Right renal pelvis (tissue), 4 donors: ENCODE data around the gene ATAD3A. TPM values are rescaled to one million over a fixed set of nuclear protein-coding genes. Genes with fewer than 3 reads are reported as not detected.
"Not testable (repeated sequence)": the region's sequence is repeated elsewhere in the genome, so short reads cannot be mapped to it uniquely, and the experiment has no call there.

Experiments used
- DNase-seq, 4 donors: peaks; one replicate each; pipeline ENCODE4 v3.0.0-alpha.2; 2013; ENCODE audit warnings: low read depth in 4 of 4, low spot score in 3 of 4, missing footprints in 1 of 4
- polyA plus RNA-seq, 4 donors: library from polyadenylated mRNA; unstranded; fragments of 120-200 nt; gene quantifications; one replicate each; pipeline ENCODE4 v1.2.1, GENCODE V29; 2013; ENCODE audit not compliant: insufficient read length in 4 of 4

ATAD3A gene
- 10 to 100 TPM; 20.2 to 25.6 (median 21.4) TPM for polyA plus RNA-seq

DNA sequence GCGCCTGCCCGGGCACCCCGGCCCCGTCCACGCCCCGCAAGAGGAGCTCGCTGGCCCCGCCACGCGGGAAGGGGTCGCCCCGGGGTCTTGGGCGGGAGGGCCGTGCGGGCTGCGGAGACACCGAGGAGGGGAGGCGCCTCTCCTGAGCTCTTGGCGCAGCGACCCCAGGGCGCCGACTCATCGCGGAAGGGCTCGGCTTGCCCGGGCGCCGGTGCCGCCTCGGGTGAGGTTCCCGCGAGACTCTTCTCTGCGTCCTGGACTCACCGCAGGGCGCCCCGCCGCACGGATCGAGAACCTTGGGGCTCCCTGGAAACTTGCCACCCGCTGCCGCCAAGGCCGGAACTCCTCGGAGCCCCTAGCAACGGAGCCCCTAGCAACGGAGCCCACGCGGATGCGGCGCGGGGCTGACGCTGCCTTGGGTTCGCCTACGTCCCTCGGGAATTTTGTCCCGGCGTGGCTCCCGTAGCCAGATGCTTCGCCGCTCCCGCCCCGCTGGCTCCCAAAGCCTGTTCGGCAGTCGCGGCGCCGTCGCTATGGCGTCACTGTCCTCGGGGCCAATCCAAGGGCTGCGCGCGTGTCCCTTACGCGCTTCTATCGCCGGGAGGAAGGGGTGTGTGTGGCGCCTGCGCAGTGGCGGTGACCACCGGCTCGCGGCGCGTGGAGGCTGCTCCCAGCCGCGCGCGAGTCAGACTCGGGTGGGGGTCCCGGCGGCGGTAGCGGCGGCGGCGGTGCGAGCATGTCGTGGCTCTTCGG is at the start of gene ATAD3A:
Gene ATAD3A, plus strand, starts transcription at position 630 of the 753 bp plus-strand sequence. Its CDS starts 107 bp downstream, at position 737.
- peak; percentile 96 to 98 (median 96) for DNase-seq

DNA sequence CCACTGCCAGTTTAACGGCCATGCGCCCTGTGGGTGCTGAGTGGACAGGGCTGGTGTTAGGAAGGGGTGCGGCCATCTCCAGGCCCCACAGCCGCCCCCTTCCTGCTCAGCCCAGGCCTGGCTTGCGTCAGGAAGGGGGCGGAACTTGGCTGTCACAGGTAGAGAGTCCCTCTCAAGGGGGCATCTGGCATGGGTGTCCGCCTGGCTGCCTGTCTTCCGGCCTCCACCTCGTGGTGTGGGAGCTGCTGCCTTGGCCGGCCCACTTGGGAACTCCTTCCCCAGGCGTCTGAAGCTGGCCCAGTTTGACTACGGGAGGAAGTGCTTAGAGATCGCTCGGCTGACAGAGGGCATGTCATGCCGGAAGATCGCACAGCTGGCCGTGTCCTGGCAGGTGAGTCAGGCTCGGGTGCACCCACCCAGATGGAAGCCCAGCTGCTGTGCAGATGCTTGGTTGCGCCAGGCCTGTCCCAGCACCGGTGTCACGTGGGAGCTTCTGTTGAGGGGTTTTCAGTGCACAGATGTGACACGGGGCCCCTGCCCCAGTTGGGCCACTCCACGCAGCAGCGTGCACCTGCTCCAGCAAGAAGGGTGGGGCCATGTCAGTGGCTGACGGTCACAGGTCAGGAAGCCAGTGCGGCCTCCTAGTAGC is 49.5 kb upstream of the ATAD3A start:
- DNase-seq = no peak

DNA sequence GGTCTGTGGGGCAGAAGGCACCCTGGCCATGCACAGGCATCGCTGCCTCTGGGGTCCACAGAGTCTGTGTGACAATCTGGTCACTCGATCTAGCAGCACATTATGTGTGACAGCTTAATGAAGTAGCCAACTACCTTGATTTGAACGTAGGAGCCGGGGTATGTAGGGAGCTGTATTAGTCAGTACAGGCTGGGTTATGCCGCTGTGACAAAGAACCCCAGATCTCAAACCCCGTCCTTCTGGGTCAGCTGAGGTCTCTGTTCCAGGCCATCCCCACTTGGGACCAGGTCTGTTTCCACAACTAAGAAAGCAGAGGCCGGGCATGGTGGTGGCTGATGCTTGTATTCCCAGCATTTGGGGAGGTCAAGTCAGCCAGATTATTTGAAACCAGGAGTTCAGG is 48.6 kb upstream of the ATAD3A start:
- DNase-seq = no peak

DNA sequence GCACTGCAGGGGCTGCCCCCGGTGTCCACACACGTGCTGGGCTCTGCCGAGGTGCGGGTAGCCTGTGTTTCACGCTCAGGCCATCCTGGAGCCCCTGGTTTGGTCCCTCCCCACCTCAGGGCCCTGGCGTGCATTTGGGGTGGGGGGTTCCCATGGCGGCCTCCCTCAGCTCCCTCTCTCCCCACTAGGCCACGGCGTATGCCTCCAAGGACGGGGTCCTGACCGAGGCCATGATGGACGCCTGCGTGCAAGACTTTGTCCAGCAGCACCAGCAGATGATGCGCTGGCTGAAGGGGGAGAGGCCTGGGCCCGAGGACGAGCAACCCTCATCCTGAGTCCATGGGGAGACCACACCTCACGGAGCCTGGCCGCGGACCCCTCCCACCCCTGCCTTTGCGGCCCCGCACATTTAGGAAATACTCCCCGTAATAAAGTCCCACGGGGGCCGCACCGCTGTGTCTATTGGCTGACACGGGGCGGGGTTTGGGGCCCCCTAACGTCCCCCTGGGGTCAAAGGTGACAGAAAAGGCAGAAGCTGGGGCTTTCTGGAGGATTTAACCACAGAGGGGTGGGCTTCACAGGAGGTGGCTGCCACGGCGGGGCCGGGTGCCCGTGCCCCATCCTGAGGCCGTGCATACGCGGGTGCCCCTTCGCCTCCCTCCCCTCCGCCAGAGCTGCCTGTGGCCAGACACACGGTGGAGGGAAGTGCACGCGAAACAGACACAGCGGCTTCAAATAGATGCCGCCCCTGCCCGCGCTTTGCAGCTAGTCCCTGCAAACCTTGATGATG is 43.6 kb upstream of the ATAD3A start:
- DNase-seq = not testable (repeated sequence)

DNA sequence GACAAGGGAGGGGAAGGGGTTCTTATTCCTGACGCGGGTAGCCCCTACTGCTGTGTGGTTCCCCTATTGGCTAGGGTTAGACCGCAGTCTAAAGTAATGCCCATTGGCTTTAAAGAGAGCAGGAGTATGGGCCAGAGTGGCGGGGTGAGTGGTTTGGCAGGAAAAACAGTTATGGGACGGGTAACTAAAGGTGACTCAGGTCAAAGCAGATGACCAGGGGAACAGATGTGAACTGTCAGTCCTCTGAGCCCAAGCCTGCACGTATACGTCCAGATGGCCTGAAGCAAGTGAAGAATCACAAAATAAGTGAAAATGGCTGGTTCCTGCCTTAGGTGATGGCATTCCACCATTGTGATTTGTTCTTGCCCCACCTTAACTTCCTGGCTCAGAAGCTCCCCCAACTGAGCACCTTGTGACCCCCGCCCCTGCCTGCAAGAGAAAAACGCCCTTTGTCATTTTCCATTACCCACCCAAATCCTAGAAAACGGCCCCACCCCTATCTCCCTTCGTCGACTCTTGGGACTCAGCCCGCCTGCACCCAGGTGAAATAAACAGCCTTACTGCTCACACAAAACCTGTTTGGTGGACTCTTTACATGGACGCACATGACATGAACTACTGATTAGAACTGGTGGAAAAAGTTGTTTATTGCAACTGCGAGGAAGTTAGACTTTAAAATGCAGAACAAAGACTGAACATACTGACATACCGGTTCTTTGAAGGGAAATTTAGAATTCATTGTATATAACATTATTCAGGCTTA is 41.2 kb upstream of the ATAD3A start:
- peak in 1 of 4 donors; percentile 7 for DNase-seq

DNA sequence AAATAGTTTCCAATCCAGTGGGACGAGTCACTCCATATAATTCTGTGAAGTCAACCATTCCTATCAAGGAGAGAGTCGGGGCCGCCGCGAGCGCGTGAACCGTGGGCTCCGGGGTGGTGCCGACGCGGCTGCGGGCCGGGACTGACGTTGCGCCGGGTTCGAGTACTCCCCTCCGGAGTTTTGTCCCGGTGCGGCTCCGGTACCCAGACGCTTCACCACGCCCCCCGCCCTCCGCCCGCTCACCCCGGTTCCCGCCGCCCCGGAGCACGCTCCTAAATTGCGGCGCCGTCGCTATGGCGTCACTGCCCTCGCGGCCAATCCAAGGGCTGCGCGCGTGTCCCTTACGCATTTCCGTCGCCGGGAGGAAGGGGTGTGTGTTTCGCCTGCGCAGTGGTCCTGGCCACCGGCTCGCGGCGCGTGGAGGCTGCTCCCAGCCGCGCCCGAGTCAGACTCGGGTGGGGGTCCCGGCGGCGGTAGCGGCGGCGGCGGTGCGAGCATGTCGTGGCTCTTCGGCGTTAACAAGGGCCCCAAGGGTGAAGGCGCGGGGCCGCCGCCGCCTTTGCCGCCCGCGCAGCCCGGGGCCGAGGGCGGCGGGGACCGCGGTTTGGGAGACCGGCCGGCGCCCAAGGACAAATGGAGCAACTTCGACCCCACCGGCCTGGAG is 40.4 kb upstream of the ATAD3A start, which contains the start of gene ATAD3B:
Gene ATAD3B, plus strand, starts transcription at position 377 of the 664 bp plus-strand sequence. Its CDS starts 120 bp downstream, at position 497.
- DNase-seq = peak; percentile 82 to 88 (median 86)

DNA sequence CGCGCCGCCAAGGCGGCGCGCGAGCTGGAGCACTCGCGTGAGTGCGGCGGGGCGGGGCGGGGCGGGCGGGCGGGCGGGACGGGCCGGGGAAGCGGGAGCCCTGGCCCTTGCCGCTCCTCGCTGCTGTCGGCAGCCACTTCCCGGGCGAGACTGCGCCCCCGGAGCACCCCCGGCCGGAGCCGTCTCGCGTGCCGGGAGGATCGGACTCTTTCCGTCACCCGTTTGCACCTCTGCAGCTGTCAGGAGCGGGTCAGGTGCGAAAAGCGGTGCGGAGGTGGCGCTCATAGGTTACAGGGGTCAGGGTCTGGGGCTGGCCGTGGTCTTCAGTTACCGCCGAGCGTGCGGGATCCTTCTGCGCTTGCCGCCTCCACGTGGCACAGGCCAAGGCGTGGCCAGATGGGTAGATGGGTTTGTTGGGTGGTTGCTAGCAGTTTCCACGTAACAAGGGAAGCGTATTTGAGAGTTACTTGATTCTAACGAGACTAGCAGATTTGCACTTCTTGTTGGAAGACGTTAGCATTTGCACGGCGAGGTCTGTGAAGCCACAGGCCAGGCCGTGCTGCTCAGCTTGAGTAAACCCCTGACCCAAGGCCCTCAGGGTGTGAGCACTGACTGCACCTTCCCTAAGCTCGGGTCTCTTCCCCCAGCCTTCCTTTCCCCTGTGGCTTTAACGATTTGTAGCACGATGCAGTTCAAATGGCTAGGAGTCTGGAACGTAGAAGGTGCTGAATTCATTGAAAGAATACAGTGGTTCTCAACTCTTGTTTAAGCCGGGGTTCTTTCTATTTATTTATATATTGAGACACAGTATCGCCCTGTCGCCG is 39.7 kb upstream of the ATAD3A start:
- not testable (repeated sequence) for DNase-seq

DNA sequence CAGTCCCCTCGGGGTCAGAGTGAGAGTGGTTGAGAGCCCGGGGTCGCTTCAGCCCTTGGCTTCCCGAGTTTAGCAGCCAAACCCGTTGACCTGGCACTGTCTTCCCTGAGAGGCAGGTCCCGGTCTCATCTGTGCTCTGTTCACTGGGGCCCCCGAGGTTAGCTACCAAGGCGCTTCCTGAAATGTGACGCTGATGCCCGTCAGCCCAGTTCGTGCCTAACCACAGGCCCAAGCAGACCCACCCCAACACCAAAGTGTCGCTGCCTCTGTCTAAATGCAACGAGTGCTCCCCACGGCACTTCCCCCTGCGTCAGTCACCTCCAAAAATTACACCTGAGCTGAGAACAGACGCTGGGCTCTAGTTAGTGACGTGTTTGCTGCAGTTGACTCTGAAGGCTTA is 36.0 kb upstream of the ATAD3A start:
- DNase-seq = not testable (repeated sequence)

DNA sequence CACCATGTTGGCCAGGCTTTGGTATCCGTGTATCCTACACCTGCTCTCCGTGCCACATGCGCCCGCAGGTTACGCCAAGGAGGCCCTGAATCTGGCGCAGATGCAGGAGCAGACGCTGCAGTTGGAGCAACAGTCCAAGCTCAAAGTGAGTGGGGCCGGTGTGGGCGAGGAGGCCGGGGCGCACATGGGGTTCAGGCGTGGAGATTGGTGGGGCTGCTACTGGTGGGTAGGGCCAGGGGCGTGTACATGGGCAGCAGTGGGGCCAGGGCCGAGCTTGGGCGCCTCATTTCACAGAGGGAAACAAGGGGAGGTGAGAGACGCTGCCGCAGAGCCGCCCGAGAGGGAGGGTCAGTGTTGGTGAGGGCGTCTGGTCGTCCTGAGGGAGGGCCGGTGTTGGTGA is 34.8 kb upstream of the ATAD3A start:
- no peak for DNase-seq

DNA sequence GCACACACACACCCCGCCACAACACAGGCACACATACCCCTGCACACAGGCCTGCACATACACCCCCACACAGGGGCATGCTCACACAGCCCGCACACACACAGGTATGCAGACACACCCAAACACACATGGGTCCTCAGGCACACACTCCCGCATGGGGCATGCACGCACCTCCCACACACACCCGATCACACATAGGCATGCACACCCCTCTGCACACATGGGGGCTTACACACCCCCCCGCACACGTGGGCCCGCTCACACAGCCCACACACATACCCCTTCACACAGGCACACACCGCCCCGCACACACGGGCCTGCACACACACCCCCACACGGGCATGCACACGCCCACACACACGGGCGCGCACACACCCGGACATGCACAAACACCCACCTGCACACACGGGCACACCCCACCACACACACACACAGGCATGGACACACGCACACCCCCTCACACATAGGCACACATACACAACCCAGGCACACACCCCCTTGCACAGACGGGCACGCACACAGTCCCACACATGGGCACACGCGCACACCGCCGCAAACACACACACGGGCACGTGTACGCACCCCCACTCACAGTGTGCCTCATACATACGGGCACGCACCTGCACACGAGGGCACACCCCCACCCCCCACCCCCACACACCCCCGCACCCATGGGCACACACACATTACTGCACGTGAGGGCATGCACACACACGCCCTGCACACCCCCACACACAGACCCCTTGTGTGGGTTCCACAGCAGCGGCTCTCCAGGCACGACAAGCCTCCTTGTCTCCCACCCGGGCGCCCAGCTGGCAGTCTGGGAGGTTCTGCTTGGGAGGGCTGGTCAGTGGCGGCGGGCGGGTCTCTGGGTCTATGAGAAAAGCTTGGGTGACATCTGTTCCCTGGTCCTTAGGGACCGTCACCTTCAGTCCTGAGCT is 32.1 kb upstream of the ATAD3A start:
- DNase-seq = no peak

DNA sequence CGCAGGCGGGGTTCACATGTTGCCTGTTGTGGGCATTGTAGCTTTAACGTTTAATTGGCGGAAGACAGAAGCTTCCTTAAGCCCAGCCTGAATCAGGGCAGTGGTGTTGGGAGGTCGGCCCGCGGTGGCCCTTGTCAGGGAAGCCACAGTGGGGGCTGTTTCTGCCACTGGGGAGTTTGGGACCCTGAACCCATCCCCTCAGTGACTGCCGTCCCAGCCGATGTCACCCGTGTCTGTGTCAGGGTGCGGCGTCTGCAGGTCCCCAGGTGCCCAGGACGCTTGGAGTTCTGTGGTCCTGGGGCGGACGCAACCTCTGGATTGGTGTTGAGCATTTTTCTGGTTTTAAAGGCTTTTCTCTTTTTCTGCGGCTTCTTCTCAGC is 31.5 kb upstream of the ATAD3A start:
- not testable (repeated sequence) for DNase-seq

DNA sequence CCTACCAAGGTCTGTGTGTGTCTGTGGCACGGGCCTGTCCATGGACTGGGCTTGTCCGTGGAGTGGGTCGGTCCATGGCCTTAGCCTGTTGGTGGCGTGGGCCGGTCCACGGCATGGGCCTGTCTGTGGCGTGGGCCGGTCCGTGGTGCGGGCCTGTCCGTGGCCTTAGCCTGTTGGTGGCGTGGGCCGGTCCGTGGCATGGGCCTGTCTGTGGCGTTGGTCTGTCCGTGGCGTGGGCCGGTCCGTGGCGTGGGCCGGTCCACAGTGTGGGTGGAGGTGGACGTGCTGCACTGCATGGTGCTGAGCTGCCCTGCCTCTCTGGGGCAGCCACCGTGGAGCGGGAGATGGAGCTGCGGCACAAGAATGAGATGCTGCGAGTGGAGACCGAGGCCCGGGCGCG is 30.2 kb upstream of the ATAD3A start:
- not testable (repeated sequence) for DNase-seq

DNA sequence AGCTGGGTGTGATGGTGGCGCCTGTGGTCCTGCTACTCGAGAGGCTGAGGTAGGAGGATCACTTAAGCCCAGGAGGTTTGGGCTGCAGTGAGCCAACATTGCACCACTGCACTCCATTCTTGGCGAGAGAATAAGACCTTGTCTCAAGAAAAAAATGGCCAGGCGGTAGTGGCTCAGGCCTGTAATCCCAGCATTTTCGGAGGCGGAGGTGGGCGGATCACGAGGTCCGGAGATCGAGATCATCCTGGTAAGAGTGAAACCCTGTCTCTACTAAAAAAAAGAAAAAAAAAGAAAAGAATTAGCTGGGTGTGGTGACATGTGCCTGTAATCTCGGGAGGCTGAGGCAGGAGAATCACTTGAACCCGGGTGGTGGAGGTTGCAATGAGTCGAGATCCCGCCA is 29.1 kb upstream of the ATAD3A start:
- DNase-seq = no peak

DNA sequence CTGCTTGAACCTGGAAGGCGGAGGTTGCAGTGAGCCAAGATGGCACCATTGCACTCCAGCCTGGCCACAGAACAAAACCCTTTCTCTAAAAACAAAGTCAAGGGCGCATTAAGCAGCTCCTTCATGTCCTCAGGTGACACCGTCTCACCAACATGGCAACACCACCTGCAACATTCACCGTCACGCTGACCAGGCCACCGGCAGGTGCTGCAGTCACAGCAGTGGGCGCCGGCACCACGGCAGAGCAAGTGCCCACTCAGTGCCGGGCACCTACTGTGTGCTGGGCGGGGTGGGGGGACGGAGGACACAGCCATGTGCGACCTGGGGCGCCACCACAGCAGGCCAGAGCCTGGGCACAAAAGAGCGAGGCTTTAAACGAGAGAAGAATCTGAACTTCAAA is 28.2 kb upstream of the ATAD3A start:
- DNase-seq = no peak

DNA sequence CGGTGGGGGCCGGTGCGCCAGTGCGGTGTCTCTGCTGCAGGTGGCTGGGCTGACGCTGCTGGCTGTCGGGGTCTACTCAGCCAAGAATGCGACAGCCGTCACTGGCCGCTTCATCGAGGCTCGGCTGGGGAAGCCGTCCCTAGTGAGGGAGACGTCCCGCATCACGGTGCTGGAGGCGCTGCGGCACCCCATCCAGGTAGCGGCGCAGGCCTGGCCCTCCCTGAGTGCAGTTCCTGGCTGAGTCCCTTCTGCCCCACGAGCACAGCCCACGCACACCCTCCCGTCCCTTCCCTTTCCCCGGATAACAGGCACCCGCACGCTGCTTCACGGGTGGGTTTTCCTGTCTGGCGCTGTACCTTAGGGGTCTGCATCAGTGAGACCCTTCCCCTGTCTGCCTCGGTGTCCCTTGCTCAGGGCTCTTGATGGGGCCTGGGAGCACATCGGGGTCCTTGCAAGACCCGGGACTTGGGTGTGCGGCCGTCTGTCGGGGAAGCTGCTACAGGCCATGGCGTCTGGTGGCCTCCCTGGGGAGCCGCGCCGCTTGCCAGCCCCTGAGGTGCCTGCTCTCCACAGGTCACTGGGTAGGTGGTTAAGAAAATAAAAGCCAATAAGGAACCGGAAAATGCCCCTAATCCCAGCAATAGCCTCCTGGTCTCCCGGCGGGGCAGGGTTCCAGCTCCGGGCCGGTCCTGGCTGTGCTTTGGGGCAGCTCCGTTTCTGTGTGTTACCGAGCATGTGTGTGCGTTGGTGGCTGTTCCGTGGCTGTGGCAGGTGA is 26.8 kb upstream of the ATAD3A start:
- not testable (repeated sequence) for DNase-seq

DNA sequence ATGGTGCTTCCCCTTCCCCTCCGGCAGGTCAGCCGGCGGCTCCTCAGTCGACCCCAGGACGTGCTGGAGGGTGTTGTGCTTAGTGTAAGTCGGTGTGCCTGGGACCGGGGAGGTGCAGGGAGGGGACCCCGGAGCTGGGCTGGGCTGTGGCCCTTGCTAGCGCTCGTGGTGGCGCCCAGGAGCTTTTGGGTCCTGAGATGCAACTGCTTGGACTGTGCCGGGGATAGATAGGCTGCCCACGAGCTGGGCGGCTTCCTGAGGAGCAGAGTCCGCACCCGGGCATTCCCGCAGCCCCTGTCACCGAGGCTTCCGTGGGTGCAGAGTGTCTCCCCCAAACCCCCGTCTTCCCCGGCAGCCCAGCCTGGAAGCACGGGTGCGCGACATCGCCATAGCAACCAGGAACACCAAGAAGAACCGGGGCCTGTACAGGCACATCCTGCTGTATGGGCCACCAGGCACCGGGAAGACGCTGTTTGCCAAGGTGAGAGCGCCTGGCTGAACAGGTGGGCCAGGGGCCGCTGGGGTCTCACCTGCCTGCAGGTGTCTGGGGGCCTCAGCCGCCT is 26.1 kb upstream of the ATAD3A start:
- not testable (repeated sequence) for DNase-seq

DNA sequence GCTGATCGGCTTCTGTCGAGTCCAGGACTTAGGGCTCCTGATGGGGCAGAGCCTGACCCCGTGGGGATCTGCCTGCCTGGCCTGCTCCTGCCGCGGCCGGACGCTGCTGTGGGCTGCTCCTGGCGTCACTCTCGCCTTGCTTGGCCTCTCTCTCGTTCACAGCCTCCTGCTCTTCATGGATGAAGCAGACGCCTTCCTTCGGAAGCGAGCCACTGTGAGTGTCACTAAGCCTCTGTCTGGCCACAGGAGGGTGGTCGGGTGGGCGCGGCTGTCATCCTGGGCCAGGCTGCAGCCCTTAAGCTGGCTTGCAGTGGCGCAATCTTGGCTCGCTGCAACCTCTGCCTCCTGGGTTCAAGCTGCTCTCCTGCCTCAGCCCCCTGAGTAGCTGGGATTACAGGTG is 24.3 kb upstream of the ATAD3A start:
- no peak for DNase-seq
